K562 (cell line): Measurements from ENCODE around the gene DHDH. TPM values are rescaled to one million over a fixed set of nuclear protein-coding genes. Genes with fewer than 3 reads are reported as not detected.

Source experiments
- AFF1 ChIP-seq, 2 experiments: fragments of 450-650 bp; IDR thresholded peaks; 2 replicates each; pipeline ENCODE4 v1.6.1; 2018; ENCODE audit warnings: mild to moderate bottlenecking in 2 of 2, low read depth in 1 of 2; ENCODE audit not compliant: partially characterized antibody in 2 of 2
- ARID3B ChIP-seq: fragments of 250-450 bp; sonication (Bioruptor Pico); IDR thresholded peaks from 2 replicates; pipeline ENCODE4 v1.4.0; 2020; ENCODE audit warnings: borderline replicate concordance
- ATF6 ChIP-seq: sonication (generic); formaldehyde crosslinking; IDR thresholded peaks from 2 replicates; pipeline ENCODE4 v1.4.0; 2020; ENCODE audit warnings: mild to moderate bottlenecking, missing genetic modification reagents
- CUX1 ChIP-seq: fragments of 200-800 bp; sonication (Bioruptor generic); IDR thresholded peaks from 2 replicates; pipeline ENCODE4 v1.6.1; 2016; ENCODE audit warnings: missing genetic modification characterization, missing compliant biosample characterization
- HNRNPH1 ChIP-seq: fragments of 200-400 bp; formaldehyde crosslinking; optimal IDR thresholded peaks from 2 replicates; pipeline ENCODE3; 2017; ENCODE audit warnings: low read depth, mild to moderate bottlenecking, low read length, moderate library complexity
- POLR2AphosphoS5 ChIP-seq: IDR thresholded peaks from 2 replicates; pipeline ENCODE4 v1.6.1; 2011; ENCODE audit warnings: mild to moderate bottlenecking, low read depth, low read length, moderate library complexity; ENCODE audit not compliant: control insufficient read depth, insufficient read depth
- RBM39 ChIP-seq: fragments of 200-400 bp; formaldehyde crosslinking; optimal IDR thresholded peaks from 2 replicates; pipeline ENCODE3; 2018; ENCODE audit warnings: low read depth, low read length
- ZBTB26 ChIP-seq: fragments of 450-650 bp; formaldehyde crosslinking; IDR thresholded peaks from 2 replicates; pipeline ENCODE4 v1.4.0; 2022; ENCODE audit warnings: missing genetic modification characterization
- ZNF12 ChIP-seq: sonication (generic); formaldehyde crosslinking; IDR thresholded peaks from 2 replicates; pipeline ENCODE4 v1.4.0; 2020; ENCODE audit warnings: mild to moderate bottlenecking, missing genetic modification reagents
- ZNF232 ChIP-seq: sonication (generic); formaldehyde crosslinking; IDR thresholded peaks from 2 replicates; pipeline ENCODE4 v1.8.0; 2022; ENCODE audit warnings: mild to moderate bottlenecking, missing genetic modification reagents
- polyA plus RNA-seq, 8 experiments: library from polyadenylated mRNA; depleted of rRNA in 4 of 8; stranded (reverse) in 5 of 8; unstranded in 3 of 8; fragments of >200 nt; fragmentation: Nextera tagmentation in 2 of 8; fragmentation: Illumina TruSeq in 1 of 8; extraction: Ambion mirVana in 2 of 8; extraction: Trizol in 1 of 8; gene quantifications; 2 replicates each; pipeline versions ENCODE4 v1.2.1 to v1.2.3, GENCODE V29; 2011 to 2014; ENCODE audit warnings: inconsistent platforms in 1 of 8, missing spikeins in 1 of 8
- total RNA-seq, 7 experiments: library from RNA; depleted of rRNA in 6 of 7; stranded (reverse); fragments of >200 nt in 6 of 7; fragmentation: Illumina TruSeq in 2 of 7; extraction: Trizol in 2 of 7; gene quantifications; 2 replicates each; pipeline versions ENCODE4 v1.2.1 to v1.2.3, GENCODE V29; 2011 to 2021; ENCODE audit warnings: low replicate concordance in 1 of 7

The DHDH gene
- total and polyA plus RNA-seq, 9 of the 15 experiments (the other 6 are each of a cell fraction or from before 2014, with no cell fraction given) = 0.37 to 1.9 (median 0.87) TPM

- TF ChIP-seq RBM39 (no peak), ZNF232 (CRISPR knock-in tag) (no peak), CUX1 (CRISPR knock-in tag) (no peak), AFF1 (IDR thresholded peaks at IDR 0.05; ENCODE audit: low read depth in 1 of 2, partially characterized antibody in 2 of 2) (peak in 1 of 2 experiments; percentile 35), ZBTB26 (CRISPR knock-in tag) (no peak; the same call in 1 of the 2 replicates), ATF6 (no peak), POLR2AphosphoS5 (peak; percentile 87), ARID3B (CRISPR knock-in tag) (no peak), ZNF12 (CRISPR knock-in tag) (no peak), HNRNPH1 (no peak)
Measured at GRCh38 chr19:48967346-48968178, 34.1 kb downstream of the DHDH start (continued).
